Body of pancreas (tissue), 4 donors: Measurements from ENCODE around the gene KIZ. TPM values are rescaled to one million over a fixed set of nuclear protein-coding genes. Genes with fewer than 3 reads are reported as not detected.

Experiments
- ATAC-seq: fragments of 150-250 bp; one replicate; pipeline ENCODE4 v1.9.1; 2016
- DNase-seq, 4 donors: peaks; one replicate each; pipeline ENCODE4 v3.0.0-alpha.2; 2019
- H3K27ac ChIP-seq, 4 donors: fragments of 200-600 bp; sonication (generic); 1 replicate in 3 of 4; 2 replicates in 1 of 4; pipeline versions ENCODE4 v1.5.1 to v1.6.1; 2016 to 2019; ENCODE audit warnings: mild to moderate bottlenecking in 1 of 4, mixed read lengths in 1 of 4, moderate library complexity in 1 of 4
- H3K27me3 ChIP-seq, 2 donors: fragments of 200-600 bp; sonication (generic); one replicate each; pipeline ENCODE4 v1.6.0; 2016; ENCODE audit warnings: mild to moderate bottlenecking in 1 of 2
- H3K36me3 ChIP-seq, 2 donors: fragments of 200-600 bp; sonication (generic); replicated peaks in 1 of 2; 2 replicates each; pipeline ENCODE4 v1.5.1; 2016; ENCODE audit warnings: low read depth in 2 of 2; ENCODE audit not compliant: insufficient read depth in 1 of 2
- H3K4me1 ChIP-seq: fragments of 200-600 bp; sonication (generic); one replicate; pipeline ENCODE4 v1.6.0; 2016
- H3K4me3 ChIP-seq, 2 donors: fragments of 200-600 bp; sonication (generic); 1 replicate in 1 of 2; 2 replicates in 1 of 2; pipeline ENCODE4 v1.5.1; 2016 to 2019
- H3K9me3 ChIP-seq, 3 donors: fragments of 200-600 bp; sonication (generic); 1 replicate in 2 of 3; 2 replicates in 1 of 3; pipeline ENCODE4 v1.5.1; 2016
- CTCF ChIP-seq, 7 experiments: fragments of 450-650 bp in 4 of 7; fragments of 200-600 bp in 3 of 7; sonication (generic) in 3 of 7; IDR thresholded peaks; one replicate each; pipeline ENCODE4 v1.5.1; 2016 to 2019; ENCODE audit warnings: antibody characterized with exemption in 7 of 7
- POLR2A ChIP-seq, 3 donors: fragments of 450-650 bp; IDR thresholded peaks; one replicate each; pipeline ENCODE4 v1.6.1; 2016; ENCODE audit warnings: antibody characterized with exemption in 3 of 3, mild to moderate bottlenecking in 2 of 3
- WGBS, 2 donors: methylation state at CpG; one replicate each; pipeline ENCODE4 v1.1.5; 2017; 5-methylcytosine and 5-hydroxymethylcytosine counted together
- intact Hi-C: fragments of 100-400 bp; cut with DNase I; formaldehyde crosslinking; loops from one replicate; pipeline ENCODE4 v1.15.1; 2023
- total RNA-seq, 2 donors: library from RNA; depleted of rRNA; stranded (reverse); fragments of >200 nt; gene quantifications; one replicate each; pipeline ENCODE4 v1.1.0, GENCODE V29; 2016

KIZ gene
- total RNA-seq, 2 donors from 2014 or later: 17.1 to 28.7 TPM

- WGBS, 2 donors: 78 to 79% methylated on average over 5 of the region's 5 CpGs
- Histone ChIP-seq H3K4me1 (no peaks in the 10 kb centered on the region), H3K27me3 (no peaks in the 10 kb centered on the region), H3K9me3 (no peaks in the 10 kb centered on the region), H3K27ac (no peak overlapping the region), H3K36me3 (peaks cover 0 to 4% of the 10 kb centered on the region in 2 donors), H3K4me3 (no peak overlapping the region)
- intact Hi-C loops: no loop called here
- ATAC-seq (no peak), DNase-seq (no peak)
- TF ChIP-seq CTCF (IDR thresholded peaks at IDR 0.05): no peak
- no peak for TF ChIP-seq POLR2A (IDR thresholded peaks at IDR 0.05)
Observed at GRCh38 chr20:21141825-21142224, 15.9 kb downstream of the KIZ start.

GRCh38 chr20:21143194-21143890 is 17.5 kb downstream of the KIZ start:
- peaks cover 0 to 4% of the 10 kb centered on the region in 2 donors for H3K36me3 ChIP-seq
- no peak overlapping the region for H3K4me3 ChIP-seq
- ATAC-seq (no peak), DNase-seq (no peak)
- 81% methylated on average over 7 of the region's 7 CpGs for WGBS, 2 donors
- H3K27ac ChIP-seq: no peak overlapping the region
- TF ChIP-seq CTCF (IDR thresholded peaks at IDR 0.05): no peak
- TF ChIP-seq POLR2A (IDR thresholded peaks at IDR 0.05): no peak
- H3K9me3 ChIP-seq: no peaks in the 10 kb centered on the region
- H3K4me1 ChIP-seq: no peaks in the 10 kb centered on the region
- intact Hi-C loops: no loop called here
- no peaks in the 10 kb centered on the region for H3K27me3 ChIP-seq

- no peak overlapping the region for H3K4me3 ChIP-seq
- no peak for DNase-seq
- peaks cover 0 to 5% of the 10 kb centered on the region in 2 donors for H3K36me3 ChIP-seq
- H3K27ac ChIP-seq: no peak overlapping the region
- no peak for ATAC-seq
- WGBS, 2 donors: 86 to 90% methylated on average over 3 of the region's 3 CpGs
- H3K4me1 ChIP-seq: no peaks in the 10 kb centered on the region
- H3K9me3 ChIP-seq: no peaks in the 10 kb centered on the region
- intact Hi-C loops: no loop called here
- TF ChIP-seq POLR2A (IDR thresholded peaks at IDR 0.05): no peak
- no peak for TF ChIP-seq CTCF (IDR thresholded peaks at IDR 0.05)
- H3K27me3 ChIP-seq: no peaks in the 10 kb centered on the region
Observed at GRCh38 chr20:21145424-21145823, 19.5 kb downstream of the KIZ start.

GRCh38 chr20:21146215-21146614 is 20.3 kb downstream of the KIZ start:
- TF ChIP-seq POLR2A (IDR thresholded peaks at IDR 0.05) (no peak), CTCF (IDR thresholded peaks at IDR 0.05) (no peak)
- WGBS, 2 donors: 94 to 96% methylated on average over 4 of the region's 4 CpGs

GRCh38 chr20:21147593-21147992 is 21.7 kb downstream of the KIZ start:
- no peak for DNase-seq
- intact Hi-C loops: no loop called here
- no peak overlapping the region for H3K4me3 ChIP-seq
- H3K9me3 ChIP-seq: no peaks in the 10 kb centered on the region
- no peak for TF ChIP-seq POLR2A (IDR thresholded peaks at IDR 0.05)
- TF ChIP-seq CTCF (IDR thresholded peaks at IDR 0.05): no peak
- peaks cover 0 to 5% of the 10 kb centered on the region in 2 donors for H3K36me3 ChIP-seq
- WGBS, 2 donors: 75 to 79% methylated on average over 1 of the region's 1 CpG
- no peak overlapping the region for H3K27ac ChIP-seq
- ATAC-seq: no peak
- H3K4me1 ChIP-seq: no peaks in the 10 kb centered on the region
- H3K27me3 ChIP-seq: no peaks in the 10 kb centered on the region

More at GRCh38 chr20:21146215-21146614, 20.3 kb downstream of the KIZ start:
- Histone ChIP-seq H3K9me3 (no peaks in the 10 kb centered on the region), H3K27me3 (no peaks in the 10 kb centered on the region), H3K36me3 (peaks cover 0 to 5% of the 10 kb centered on the region in 2 donors), H3K4me3 (no peak overlapping the region), H3K4me1 (no peaks in the 10 kb centered on the region), H3K27ac (no peak overlapping the region)
- intact Hi-C loops: no loop called here
- ATAC-seq: no peak
- DNase-seq: no peak
